HG03571 (cell line): ENCODE data around the gene LYRM1.
"Not testable (repeated sequence)": the region's sequence is repeated elsewhere in the genome, so short reads cannot be mapped to it uniquely, and the experiment has no call there.

ENCODE experiments used
- ATAC-seq: cut with Tn5 transposase; IDR thresholded peaks from one replicate; pipeline ENCODE4 v1.9.1; 2021; ENCODE audit not compliant: unreplicated experiment

The LYRM1 gene

GRCh38 chr16:20931066-20931600 is 30.6 kb downstream of the LYRM1 start:
- no peak for ATAC-seq

GRCh38 chr16:20933589-20933988 is 33.0 kb downstream of the LYRM1 start:
- no peak for ATAC-seq

- ATAC-seq: no peak
These were observed 37.2 kb downstream of the LYRM1 start for GRCh38 chr16:20937736-20938135.

GRCh38 chr16:20938426-20938825 is 37.9 kb downstream of the LYRM1 start:
- no peak for ATAC-seq

- ATAC-seq: no peak
These were observed 39.0 kb downstream of the LYRM1 start for GRCh38 chr16:20939611-20940010.

- no peak for ATAC-seq
These were observed 40.5 kb downstream of the LYRM1 start for GRCh38 chr16:20940871-20941635.

GRCh38 chr16:20941636-20941926 is 41.0 kb downstream of the LYRM1 start:
- no peak for ATAC-seq

GRCh38 chr16:20942256-20942655 is 41.7 kb downstream of the LYRM1 start:
- ATAC-seq: no peak

- ATAC-seq: no peak
These were observed 44.4 kb downstream of the LYRM1 start for GRCh38 chr16:20944861-20945574.

GRCh38 chr16:20945575-20945875 is 45.0 kb downstream of the LYRM1 start:
- ATAC-seq: not testable (repeated sequence)

- no peak for ATAC-seq
These were observed 45.6 kb downstream of the LYRM1 start for GRCh38 chr16:20946015-20946629.

- no peak for ATAC-seq
These were observed 47.9 kb downstream of the LYRM1 start for GRCh38 chr16:20948444-20948843.

- no peak for ATAC-seq
These were observed 49.1 kb downstream of the LYRM1 start for GRCh38 chr16:20949660-20950059.

GRCh38 chr16:20950294-20950693 is 49.7 kb downstream of the LYRM1 start:
- no peak for ATAC-seq

GRCh38 chr16:20952139-20952920 is 51.8 kb downstream of the LYRM1 start:
- no peak for ATAC-seq

- ATAC-seq: no peak
These were observed 54.0 kb downstream of the LYRM1 start for GRCh38 chr16:20954574-20954973.

- ATAC-seq: no peak
These were observed 55.7 kb downstream of the LYRM1 start for GRCh38 chr16:20956319-20956718.

- ATAC-seq: no peak
These were observed 56.6 kb downstream of the LYRM1 start for GRCh38 chr16:20957153-20957552.

GRCh38 chr16:20960899-20961298 is 60.3 kb downstream of the LYRM1 start:
- no peak for ATAC-seq

GRCh38 chr16:20968765-20969164 is 68.2 kb downstream of the LYRM1 start:
- ATAC-seq: no peak

GRCh38 chr16:20969386-20969785 is 68.8 kb downstream of the LYRM1 start:
- no peak for ATAC-seq
